ENCODE data around the gene PLOD2.

GRCh38 chr3:146078031-146078430 lies 83.0 kb downstream of the PLOD2 start:
- TF ChIP-seq, protein P1, sequence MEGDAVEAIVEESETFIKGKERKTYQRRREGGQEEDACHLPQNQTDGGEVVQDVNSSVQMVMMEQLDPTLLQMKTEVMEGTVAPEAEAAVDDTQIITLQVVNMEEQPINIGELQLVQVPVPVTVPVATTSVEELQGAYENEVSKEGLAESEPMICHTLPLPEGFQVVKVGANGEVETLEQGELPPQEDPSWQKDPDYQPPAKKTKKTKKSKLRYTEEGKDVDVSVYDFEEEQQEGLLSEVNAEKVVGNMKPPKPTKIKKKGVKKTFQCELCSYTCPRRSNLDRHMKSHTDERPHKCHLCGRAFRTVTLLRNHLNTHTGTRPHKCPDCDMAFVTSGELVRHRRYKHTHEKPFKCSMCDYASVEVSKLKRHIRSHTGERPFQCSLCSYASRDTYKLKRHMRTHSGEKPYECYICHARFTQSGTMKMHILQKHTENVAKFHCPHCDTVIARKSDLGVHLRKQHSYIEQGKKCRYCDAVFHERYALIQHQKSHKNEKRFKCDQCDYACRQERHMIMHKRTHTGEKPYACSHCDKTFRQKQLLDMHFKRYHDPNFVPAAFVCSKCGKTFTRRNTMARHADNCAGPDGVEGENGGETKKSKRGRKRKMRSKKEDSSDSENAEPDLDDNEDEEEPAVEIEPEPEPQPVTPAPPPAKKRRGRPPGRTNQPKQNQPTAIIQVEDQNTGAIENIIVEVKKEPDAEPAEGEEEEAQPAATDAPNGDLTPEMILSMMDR (IDR thresholded peaks at IDR 0.05; ENCODE audit: insufficient read depth, low read depth, low read length), result no peak
- no peak for TF ChIP-seq EZH2 (IDR thresholded peaks at IDR 0.05; ENCODE audit: insufficient read depth, low read length)

All from astrocyte (in vitro differentiated cells and primary cell).